SW480 (cell line): ENCODE results near the gene FGFBP3.

ENCODE experiments used
- DNase-seq: peaks from one replicate; pipeline ENCODE4 v3.0.0-alpha.2; 2016; ENCODE audit warnings: low spot score

FGFBP3 gene

GRCh38 chr10:91909117-91909677 is at the start of gene FGFBP3:
FGFBP3 (minus strand) TSS chr10:91909486; CDS start chr10:91908969, 517 bp downstream.
- DNase-seq: peak; percentile 72

- DNase-seq: no peak
Observed at GRCh38 chr10:91957091-91957490, 47.8 kb upstream of the FGFBP3 start.

- DNase-seq: no peak
Observed at GRCh38 chr10:91955114-91955513, 45.8 kb upstream of the FGFBP3 start.

- DNase-seq: no peak
Observed at GRCh38 chr10:91953600-91954160, 44.4 kb upstream of the FGFBP3 start.

- peak; percentile 4 for DNase-seq
Observed at GRCh38 chr10:91944880-91945630, 35.8 kb upstream of the FGFBP3 start.

- no peak for DNase-seq
Observed at GRCh38 chr10:91941426-91941825, 32.1 kb upstream of the FGFBP3 start.

- no peak for DNase-seq
Observed at GRCh38 chr10:91939653-91940052, 30.4 kb upstream of the FGFBP3 start.

- DNase-seq: no peak
Observed at GRCh38 chr10:91935886-91936285, 26.6 kb upstream of the FGFBP3 start.

- DNase-seq: no peak
Observed at GRCh38 chr10:91932737-91933136, 23.5 kb upstream of the FGFBP3 start.

GRCh38 chr10:91931526-91932190 is 22.4 kb upstream of the FGFBP3 start:
- no peak for DNase-seq

- DNase-seq: no peak
Observed at GRCh38 chr10:91930939-91931338, 21.7 kb upstream of the FGFBP3 start.

- DNase-seq: no peak
Observed at GRCh38 chr10:91925022-91925320, 15.7 kb upstream of the FGFBP3 start.

- DNase-seq: no peak
Observed at GRCh38 chr10:91924212-91925021, 15.1 kb upstream of the FGFBP3 start.

- DNase-seq: peak; percentile 85
Observed at GRCh38 chr10:91923371-91924211, 14.3 kb upstream of the FGFBP3 start, which contains the start of gene BTAF1. BTAF1 (plus strand) TSS chr10:91923770; CDS start chr10:91924077, 307 bp downstream.

GRCh38 chr10:91919651-91920050 is 10.4 kb upstream of the FGFBP3 start:
- no peak for DNase-seq

- DNase-seq: no peak
Observed at GRCh38 chr10:91910467-91910866, 1.2 kb upstream of the FGFBP3 start.

GRCh38 chr10:91908337-91909116 is 759 bp downstream of the FGFBP3 start:
- peak; percentile 90 for DNase-seq

GRCh38 chr10:91907914-91908336 is 1.4 kb downstream of the FGFBP3 start:
- DNase-seq: no peak

- DNase-seq: no peak
Observed at GRCh38 chr10:91907033-91907594, 2.2 kb downstream of the FGFBP3 start.
